ENCODE data around the gene MKNK2. TPM values are rescaled to one million over a fixed set of nuclear protein-coding genes. Genes with fewer than 3 reads are reported as not detected.

Gene MKNK2
- polyA plus RNA-seq, 4 donors = 62.2 to 94.8 (median 66.3) TPM

- DNase-seq (ENCODE audit: low read depth in 4 of 4, low spot score in 3 of 4) = no peak
These were observed 17.3 kb downstream of the MKNK2 start for GRCh38 chr19:2033825-2034159.

GRCh38 chr19:2033115-2033824 lies 17.8 kb downstream of the MKNK2 start:
- no peak for DNase-seq (ENCODE audit: low read depth in 4 of 4, low spot score in 3 of 4)

GRCh38 chr19:2032296-2032941 lies 18.6 kb downstream of the MKNK2 start:
- DNase-seq (ENCODE audit: low read depth in 4 of 4, low spot score in 3 of 4) = no peak

GRCh38 chr19:2027361-2027760 lies 23.7 kb downstream of the MKNK2 start:
- no peak for DNase-seq (ENCODE audit: low read depth in 4 of 4, low spot score in 3 of 4)

- no peak for DNase-seq (ENCODE audit: low read depth in 4 of 4, low spot score in 3 of 4)
These were observed 24.3 kb downstream of the MKNK2 start for GRCh38 chr19:2026770-2027169.

- DNase-seq (ENCODE audit: low read depth in 4 of 4, low spot score in 3 of 4) = no peak
These were observed 28.8 kb downstream of the MKNK2 start for GRCh38 chr19:2022289-2022688.

- no peak for DNase-seq (ENCODE audit: low read depth in 4 of 4, low spot score in 3 of 4)
These were observed 29.4 kb downstream of the MKNK2 start for GRCh38 chr19:2021453-2022140.

- no peak for DNase-seq (ENCODE audit: low read depth in 4 of 4, low spot score in 3 of 4)
These were observed 32.3 kb downstream of the MKNK2 start for GRCh38 chr19:2018752-2019151.

GRCh38 chr19:2016041-2016807 lies 34.8 kb downstream of the MKNK2 start:
- DNase-seq (ENCODE audit: low read depth in 4 of 4, low spot score in 3 of 4) = peak in 3 of 4 donors; percentile 43 to 64 (median 52)

GRCh38 chr19:2015608-2015950 lies 35.5 kb downstream of the MKNK2 start, which contains the start of gene BTBD2:
Gene BTBD2, minus strand, starts transcription at chr19:2015714. Its CDS starts 11 bp downstream, at chr19:2015703.
- peak in 3 of 4 donors; percentile 55 to 61 (median 60) for DNase-seq (ENCODE audit: low read depth in 4 of 4, low spot score in 3 of 4)

- no peak for DNase-seq (ENCODE audit: low read depth in 4 of 4, low spot score in 3 of 4)
These were observed 36.1 kb downstream of the MKNK2 start for GRCh38 chr19:2014731-2015607.

- no peak for DNase-seq (ENCODE audit: low read depth in 4 of 4, low spot score in 3 of 4)
These were observed 36.9 kb downstream of the MKNK2 start for GRCh38 chr19:2014131-2014571.

- DNase-seq (ENCODE audit: low read depth in 4 of 4, low spot score in 3 of 4) = no peak
These were observed 37.4 kb downstream of the MKNK2 start for GRCh38 chr19:2013683-2013961.

GRCh38 chr19:2012941-2013682 lies 37.9 kb downstream of the MKNK2 start:
- DNase-seq (ENCODE audit: low read depth in 4 of 4, low spot score in 3 of 4) = no peak

- DNase-seq (ENCODE audit: low read depth in 4 of 4, low spot score in 3 of 4) = no peak
These were observed 39.9 kb downstream of the MKNK2 start for GRCh38 chr19:2011169-2011568.

- DNase-seq (ENCODE audit: low read depth in 4 of 4, low spot score in 3 of 4) = no peak
These were observed 40.8 kb downstream of the MKNK2 start for GRCh38 chr19:2010135-2010668.

- no peak for DNase-seq (ENCODE audit: low read depth in 4 of 4, low spot score in 3 of 4)
These were observed 47.2 kb downstream of the MKNK2 start for GRCh38 chr19:2003874-2004273.

GRCh38 chr19:1999856-2000515 lies 51.1 kb downstream of the MKNK2 start:
- DNase-seq (ENCODE audit: low read depth in 4 of 4, low spot score in 3 of 4) = no peak
